K562 (cell line): ENCODE data around the gene C11orf65. TPM values are rescaled to one million over a fixed set of nuclear protein-coding genes. Genes with fewer than 3 reads are reported as not detected.

Experiments used
- ATAC-seq: fragments of 200-7000 bp; cut with Tn5 transposase; 3 replicates; pipeline ENCODE4 v1.9.1; 2020; ENCODE audit warnings: moderate library complexity
- BruUV-seq: library from RNA; stranded (reverse); fragments of 400-500 nt; replicated peaks from 2 replicates; lab custom pipeline; 2021; lab: Mats Ljungman, UMichigan
- CTCF ChIA-PET: fragments of 300-600 bp; formaldehyde crosslinking; extraction: SDS; loops from one replicate; lab custom pipeline; 2021; ENCODE audit warnings: low intra/inter-chr PET ratio; lab: Yijun Ruan, JAX
- POLR2A ChIA-PET: fragments of 300-600, 350-650 bp; sonication (Branson Sonifier 250); formaldehyde crosslinking; extraction: SDS; loops from one replicate; lab custom pipeline; 2021; ENCODE audit warnings: antibody characterized with exemption, inconsistent platforms; lab: Yijun Ruan, JAX
- DNase-seq, 4 experiments: peaks; one replicate each; pipeline versions ENCODE4 v3.0.0 to v3.0.0-alpha.2; 2011 to 2018; ENCODE audit warnings: low spot score in 3 of 4, mixed read lengths in 3 of 4; ENCODE audit errors: extremely low read depth in 1 of 4
- FAIRE-seq: peaks from 2 replicates; lab custom pipeline; 2011; peaks lifted over from hg19 to GRCh38; lab: Jason Lieb, UNC
- H2AFZ ChIP-seq: 2 replicates; pipeline ENCODE4 v1.6.0; 2011; ENCODE audit warnings: low read depth, low read length, control low read depth, inconsistent platforms
- H3K27ac ChIP-seq: fragments of 200-600 bp; 3 replicates; pipeline ENCODE4 v1.8.0; 2011; ENCODE audit warnings: low read depth, mild to moderate bottlenecking, control low read depth, inconsistent platforms, low read length, moderate library complexity, mixed read lengths; ENCODE audit errors: extremely low read depth
- H3K27me3 ChIP-seq, 2 experiments: fragments of 300-600 bp in 1 of 2; 2 replicates in 1 of 2; 3 replicates in 1 of 2; pipeline versions ENCODE4 v1.6.0 to v1.8.0; 2011; ENCODE audit warnings: inconsistent platforms in 2 of 2, low read length in 2 of 2, mild to moderate bottlenecking in 1 of 2, mixed read lengths in 1 of 2, moderate library complexity in 1 of 2; ENCODE audit not compliant: control insufficient read depth in 2 of 2, insufficient read depth in 2 of 2
- H3K36me3 ChIP-seq: fragments of 300-600 bp; 3 replicates; pipeline ENCODE4 v1.8.0; 2011; ENCODE audit warnings: mild to moderate bottlenecking, low read length, inconsistent platforms; ENCODE audit not compliant: control insufficient read depth, insufficient read depth
- H3K4me1 ChIP-seq, 2 experiments: fragments of 200-600 bp in 1 of 2; replicated peaks in 1 of 2; 2 replicates in 1 of 2; 3 replicates in 1 of 2; pipeline versions ENCODE4 v1.5.1 to v1.8.0; 2011; ENCODE audit warnings: inconsistent platforms in 2 of 2, low read length in 2 of 2, mild to moderate bottlenecking in 1 of 2, mixed read lengths in 1 of 2, moderate library complexity in 1 of 2; ENCODE audit not compliant: control insufficient read depth in 2 of 2, insufficient read depth in 2 of 2
- H3K4me2 ChIP-seq: 2 replicates; pipeline ENCODE4 v1.6.1; 2011; ENCODE audit warnings: low read length, control low read depth, inconsistent platforms, mixed read lengths; ENCODE audit not compliant: insufficient read depth
- H3K4me3 ChIP-seq: fragments of 200-600 bp; sonication (generic), shearing (Covaris generic); 2 replicates; pipeline ENCODE4 v1.5.1; 2016; ENCODE audit warnings: control low read depth, inconsistent platforms
- H3K79me2 ChIP-seq: fragments of 200-600 bp; 3 replicates; pipeline ENCODE4 v1.8.0; 2011; ENCODE audit warnings: low read length, inconsistent platforms; ENCODE audit not compliant: control insufficient read depth, insufficient read depth
- H3K9ac ChIP-seq, 2 experiments: 2 replicates each; pipeline versions ENCODE4 v1.6.0 to v1.6.1; 2011; ENCODE audit warnings: low read depth in 2 of 2, low read length in 2 of 2, control low read depth in 1 of 2, inconsistent platforms in 1 of 2, mild to moderate bottlenecking in 1 of 2, mixed read lengths in 1 of 2; ENCODE audit not compliant: insufficient read depth in 1 of 2
- H3K9me1 ChIP-seq: one replicate; pipeline ENCODE4 v1.6.0; 2011; ENCODE audit warnings: inconsistent platforms, mild to moderate bottlenecking, low read length, moderate library complexity; ENCODE audit not compliant: control insufficient read depth, insufficient read depth
- H3K9me3 ChIP-seq: replicated peaks from 2 replicates; pipeline ENCODE4 v1.5.1; 2011; ENCODE audit warnings: low read depth, low read length, inconsistent platforms; ENCODE audit not compliant: control insufficient read depth, insufficient read depth
- H4K20me1 ChIP-seq: replicated peaks from 2 replicates; pipeline ENCODE4 v1.6.1; 2011; ENCODE audit warnings: low read length, inconsistent platforms, mixed read lengths; ENCODE audit not compliant: control insufficient read depth, insufficient read depth
- ARNT ChIP-seq, 2 experiments: fragments of 450-650 bp; IDR thresholded peaks; 2 replicates each; pipeline ENCODE4 v1.6.1; 2016; ENCODE audit warnings: mild to moderate bottlenecking in 1 of 2
- GABPB1 ChIP-seq: sonication (generic); formaldehyde crosslinking; IDR thresholded peaks from 2 replicates; pipeline ENCODE4 v1.8.0; 2022; ENCODE audit warnings: mild to moderate bottlenecking, missing genetic modification reagents
- GTF2A2 ChIP-seq: IDR thresholded peaks from 2 replicates; pipeline ENCODE4 v1.6.1; 2016; ENCODE audit warnings: mild to moderate bottlenecking, missing genetic modification characterization, missing compliant biosample characterization
- HNRNPUL1 ChIP-seq: fragments of 200-400 bp; formaldehyde crosslinking; IDR thresholded peaks from 2 replicates; pipeline ENCODE4 v1.6.1; 2017; ENCODE audit warnings: low read length
- MXD1 ChIP-seq: fragments of 250-450 bp; sonication (Bioruptor Pico); IDR thresholded peaks from 2 replicates; pipeline ENCODE4 v1.8.0; 2021; ENCODE audit warnings: borderline replicate concordance, mild to moderate bottlenecking, moderate library complexity; ENCODE audit not compliant: poor library complexity, severe bottlenecking
- MYC ChIP-seq, 2 experiments: fragments of 250-450 bp in 1 of 2; sonication (Bioruptor Pico) in 1 of 2; IDR thresholded peaks; 2 replicates each; pipeline versions ENCODE4 v1.5.1 to v1.6.1; 2012 to 2021; ENCODE audit warnings: low read depth in 2 of 2, borderline replicate concordance in 1 of 2, improper control_type of control experiment in 1 of 2, low read length in 1 of 2, mild to moderate bottlenecking in 1 of 2, moderate library complexity in 1 of 2
- POLR2AphosphoS5 ChIP-seq: IDR thresholded peaks from 2 replicates; pipeline ENCODE4 v1.6.1; 2011; ENCODE audit warnings: mild to moderate bottlenecking, low read depth, low read length, moderate library complexity; ENCODE audit not compliant: control insufficient read depth, insufficient read depth
- SAFB ChIP-seq: fragments of 200-400 bp; formaldehyde crosslinking; IDR thresholded peaks from 2 replicates; pipeline ENCODE4 v1.6.1; 2017; ENCODE audit warnings: low read depth, low read length, borderline replicate concordance
- SAFB2 ChIP-seq: fragments of 200-400 bp; formaldehyde crosslinking; IDR thresholded peaks from 2 replicates; pipeline ENCODE4 v1.6.1; 2018; ENCODE audit warnings: borderline replicate concordance, low read length, low read depth, moderate library complexity; ENCODE audit not compliant: severe bottlenecking
- SMC3 ChIP-seq: conservative IDR thresholded peaks from 2 replicates; pipeline ENCODE4 v1.6.1; 2011; ENCODE audit warnings: low read depth, low read length, improper control_type of control experiment; ENCODE audit not compliant: insufficient read depth
- TSHZ1 ChIP-seq: fragments of 250-450 bp; sonication (Bioruptor Pico); IDR thresholded peaks from 2 replicates; pipeline ENCODE4 v1.4.0; 2020; ENCODE audit warnings: mild to moderate bottlenecking, moderate library complexity
- WGBS: fragments of 100-300 bp; shearing (Covaris generic); methylation state at CpG from one replicate; pipeline ENCODE4 v1.1.6; 2016; ENCODE audit warnings: low coverage, mixed read lengths; ENCODE audit not compliant: insufficient coverage; ENCODE audit errors: missing lambda C conversion rate; 5-methylcytosine and 5-hydroxymethylcytosine counted together
- in situ Hi-C: fragments of 300-500 bp; cut with MboI; formaldehyde crosslinking; loops from 4 replicates; pipeline ENCODE4 v1.15.0; 2018; ENCODE audit warnings: inconsistent platforms, mixed read lengths
- intact Hi-C: fragments of 100-400 bp; cut with micrococcal nuclease; formaldehyde crosslinking; loops from 2 replicates; pipeline ENCODE4 v1.14.2; 2022
- polyA plus RNA-seq, 8 experiments: library from polyadenylated mRNA; depleted of rRNA in 4 of 8; stranded (reverse) in 5 of 8; unstranded in 3 of 8; fragments of >200 nt; fragmentation: Nextera tagmentation in 2 of 8; fragmentation: Illumina TruSeq in 1 of 8; extraction: Ambion mirVana in 2 of 8; extraction: Trizol in 1 of 8; gene quantifications; 2 replicates each; pipeline versions ENCODE4 v1.2.1 to v1.2.3, GENCODE V29; 2011 to 2014; ENCODE audit warnings: inconsistent platforms in 1 of 8, missing spikeins in 1 of 8
- total RNA-seq, 7 experiments: library from RNA; depleted of rRNA in 6 of 7; stranded (reverse); fragments of >200 nt in 6 of 7; fragmentation: Illumina TruSeq in 2 of 7; extraction: Trizol in 2 of 7; gene quantifications; 2 replicates each; pipeline versions ENCODE4 v1.2.1 to v1.2.3, GENCODE V29; 2011 to 2021; ENCODE audit warnings: low replicate concordance in 1 of 7
- TF ChIP-seq, protein P1 (sequence below): fragments of 250-450 bp; sonication (Bioruptor Pico); IDR thresholded peaks from 2 replicates; pipeline ENCODE4 v1.4.0; 2020

C11orf65 gene
- total and polyA plus RNA-seq, 9 of the 15 experiments (the other 6 are each of a cell fraction or from before 2014, with no cell fraction given) = 1.0 to 2.1 (median 1.2) TPM

DNA sequence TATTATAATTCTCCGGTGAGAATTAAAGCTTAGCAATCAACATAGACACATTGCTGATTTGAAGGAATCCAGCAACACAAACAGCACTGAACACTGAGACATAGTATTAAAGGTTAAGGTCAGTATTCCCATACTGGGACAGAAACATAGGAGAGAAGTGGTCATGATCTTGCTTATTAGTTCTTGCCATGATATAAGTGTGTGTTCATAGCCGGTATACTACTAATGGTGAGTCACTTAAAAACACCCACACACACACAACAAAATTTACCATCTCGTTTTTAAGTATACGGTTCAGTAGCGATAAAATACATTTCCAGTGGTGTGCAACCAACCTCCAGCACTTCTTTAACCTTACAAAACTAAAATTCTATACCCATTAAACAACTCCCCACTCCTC is 96.3 kb downstream of the C11orf65 start:
- in situ Hi-C loops (no loop called here), intact Hi-C loops (no loop called here)
- H2AFZ ChIP-seq = no peak overlapping the region
- H3K79me2 ChIP-seq = no peaks in the 10 kb centered on the region
- BruUV-seq = no TSS peak
- ChIA-PET CTCF (no interaction called here), POLR2A (no interaction called here)
- no peak for ATAC-seq
- no peaks in the 10 kb centered on the region for H3K27me3 ChIP-seq
- H4K20me1 ChIP-seq = no peaks in the 10 kb centered on the region
- no peak overlapping the region for H3K9ac ChIP-seq
- no peaks in the 10 kb centered on the region for H3K9me3 ChIP-seq
- H3K4me2 ChIP-seq = no peak overlapping the region
- WGBS = 51% methylated on average over 5 of the region's 5 CpGs
- no peaks in the 10 kb centered on the region for H3K4me1 ChIP-seq
- H3K27ac ChIP-seq = no peak overlapping the region
- no peaks in the 10 kb centered on the region for H3K9me1 ChIP-seq
- FAIRE-seq = no peak
- no peaks in the 10 kb centered on the region for H3K36me3 ChIP-seq
- no peak overlapping the region for H3K4me3 ChIP-seq
- no peak for DNase-seq
- TF ChIP-seq GABPB1 = no peak
- TF ChIP-seq, protein P1, sequence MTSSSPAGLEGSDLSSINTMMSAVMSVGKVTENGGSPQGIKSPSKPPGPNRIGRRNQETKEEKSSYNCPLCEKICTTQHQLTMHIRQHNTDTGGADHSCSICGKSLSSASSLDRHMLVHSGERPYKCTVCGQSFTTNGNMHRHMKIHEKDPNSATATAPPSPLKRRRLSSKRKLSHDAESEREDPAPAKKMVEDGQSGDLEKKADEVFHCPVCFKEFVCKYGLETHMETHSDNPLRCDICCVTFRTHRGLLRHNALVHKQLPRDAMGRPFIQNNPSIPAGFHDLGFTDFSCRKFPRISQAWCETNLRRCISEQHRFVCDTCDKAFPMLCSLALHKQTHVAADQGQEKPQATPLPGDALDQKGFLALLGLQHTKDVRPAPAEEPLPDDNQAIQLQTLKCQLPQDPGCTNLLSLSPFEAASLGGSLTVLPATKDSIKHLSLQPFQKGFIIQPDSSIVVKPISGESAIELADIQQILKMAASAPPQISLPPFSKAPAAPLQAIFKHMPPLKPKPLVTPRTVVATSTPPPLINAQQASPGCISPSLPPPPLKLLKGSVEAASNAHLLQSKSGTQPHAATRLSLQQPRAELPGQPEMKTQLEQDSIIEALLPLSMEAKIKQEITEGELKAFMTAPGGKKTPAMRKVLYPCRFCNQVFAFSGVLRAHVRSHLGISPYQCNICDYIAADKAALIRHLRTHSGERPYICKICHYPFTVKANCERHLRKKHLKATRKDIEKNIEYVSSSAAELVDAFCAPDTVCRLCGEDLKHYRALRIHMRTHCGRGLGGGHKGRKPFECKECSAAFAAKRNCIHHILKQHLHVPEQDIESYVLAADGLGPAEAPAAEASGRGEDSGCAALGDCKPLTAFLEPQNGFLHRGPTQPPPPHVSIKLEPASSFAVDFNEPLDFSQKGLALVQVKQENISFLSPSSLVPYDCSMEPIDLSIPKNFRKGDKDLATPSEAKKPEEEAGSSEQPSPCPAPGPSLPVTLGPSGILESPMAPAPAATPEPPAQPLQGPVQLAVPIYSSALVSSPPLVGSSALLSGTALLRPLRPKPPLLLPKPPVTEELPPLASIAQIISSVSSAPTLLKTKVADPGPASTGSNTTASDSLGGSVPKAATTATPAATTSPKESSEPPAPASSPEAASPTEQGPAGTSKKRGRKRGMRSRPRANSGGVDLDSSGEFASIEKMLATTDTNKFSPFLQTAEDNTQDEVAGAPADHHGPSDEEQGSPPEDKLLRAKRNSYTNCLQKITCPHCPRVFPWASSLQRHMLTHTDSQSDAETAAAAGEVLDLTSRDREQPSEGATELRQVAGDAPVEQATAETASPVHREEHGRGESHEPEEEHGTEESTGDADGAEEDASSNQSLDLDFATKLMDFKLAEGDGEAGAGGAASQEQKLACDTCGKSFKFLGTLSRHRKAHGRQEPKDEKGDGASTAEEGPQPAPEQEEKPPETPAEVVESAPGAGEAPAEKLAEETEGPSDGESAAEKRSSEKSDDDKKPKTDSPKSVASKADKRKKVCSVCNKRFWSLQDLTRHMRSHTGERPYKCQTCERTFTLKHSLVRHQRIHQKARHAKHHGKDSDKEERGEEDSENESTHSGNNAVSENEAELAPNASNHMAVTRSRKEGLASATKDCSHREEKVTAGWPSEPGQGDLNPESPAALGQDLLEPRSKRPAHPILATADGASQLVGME (CRISPR knock-in tag) = no peak
- TF ChIP-seq SMC3 = no peak
- TF ChIP-seq SAFB2 = no peak
- no peak for TF ChIP-seq TSHZ1 (CRISPR knock-in tag)
- TF ChIP-seq SAFB = no peak
- TF ChIP-seq HNRNPUL1 = no peak
- no peak for TF ChIP-seq ARNT (IDR thresholded peaks at IDR 0.05)
- no peak for TF ChIP-seq GTF2A2 (tag)
- no peak for TF ChIP-seq MXD1 (CRISPR knock-in tag)
- no peak for TF ChIP-seq POLR2AphosphoS5
- no peak for TF ChIP-seq MYC (IDR thresholded peaks at IDR 0.05; ENCODE audit: low read depth, low read length)
- no peak for TF ChIP-seq MYC (CRISPR knock-in tag; IDR thresholded peaks at IDR 0.05; ENCODE audit: borderline replicate concordance, low read depth)
